Esophagus muscularis mucosa (tissue), 4 donors: Measurements from ENCODE around the gene PKD2L1.

Experiments
- CTCF ChIP-seq, 3 experiments: fragments of 200-600 bp in 2 of 3; fragments of 450-650 bp in 1 of 3; sonication (generic) in 2 of 3; IDR thresholded peaks; one replicate each; pipeline ENCODE4 v1.5.1; 2017 to 2019; ENCODE audit warnings: antibody characterized with exemption in 3 of 3, mild to moderate bottlenecking in 2 of 3, moderate library complexity in 1 of 3
- EP300 ChIP-seq: sonication (generic); formaldehyde crosslinking; IDR thresholded peaks from one replicate; pipeline ENCODE4 v1.6.1; 2017; ENCODE audit warnings: antibody characterized with exemption
- POLR2A ChIP-seq: fragments of 450-650 bp; IDR thresholded peaks from one replicate; pipeline ENCODE4 v1.6.1; 2017; ENCODE audit warnings: antibody characterized with exemption, moderate library complexity, mild to moderate bottlenecking, low read depth
- POLR2AphosphoS5 ChIP-seq, 2 donors: sonication (generic); formaldehyde crosslinking; IDR thresholded peaks; one replicate each; pipeline ENCODE4 v1.6.1; 2017; ENCODE audit warnings: antibody characterized with exemption in 2 of 2

DNA sequence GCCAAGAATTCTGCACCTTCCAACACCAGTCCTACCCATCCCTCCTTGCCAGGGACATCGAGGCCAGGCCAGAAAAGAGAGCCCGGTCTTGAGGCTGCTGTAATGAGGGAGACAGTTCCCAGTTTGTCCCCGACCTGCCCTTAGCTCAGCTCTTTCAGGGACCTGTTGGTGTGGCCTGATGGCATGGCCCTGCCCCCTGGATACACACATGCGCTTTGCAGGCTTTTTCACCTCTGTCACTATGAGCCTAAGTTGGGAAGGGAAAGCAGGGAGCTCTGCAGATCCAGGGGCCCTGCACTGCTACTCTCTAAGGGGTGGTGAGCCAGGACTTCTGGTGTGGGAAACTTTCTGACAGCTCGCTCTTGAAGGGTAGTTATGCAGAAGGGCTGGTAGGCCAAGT is 19.1 kb upstream of the PKD2L1 start:
- no peak for TF ChIP-seq POLR2A
- TF ChIP-seq POLR2AphosphoS5 (IDR thresholded peaks at IDR 0.05), result no peak
- TF ChIP-seq CTCF (IDR thresholded peaks at IDR 0.05), result no peak
- TF ChIP-seq EP300, result no peak
